T-cell (primary cell): ENCODE measurements around the gene CYP24A1. TPM values are rescaled to one million over a fixed set of nuclear protein-coding genes. Genes with fewer than 3 reads are reported as not detected.

Experiments
- ATAC-seq, 4 experiments: fragments of 200-7000 bp in 3 of 4; fragments of 150-1000 bp in 1 of 4; cut with Tn5 transposase; replicated peaks in 1 of 4; 1 replicate in 3 of 4; 2 replicates in 1 of 4; pipeline ENCODE4 v1.10.0; 2021; ENCODE audit warnings: moderate library complexity in 3 of 4, mild to moderate bottlenecking in 2 of 4, moderate number of reproducible peaks in 1 of 4
- CTCF ChIA-PET, 2 donors: fragments of 300-600 bp; sonication (Branson Sonifier 250); formaldehyde crosslinking; loops; one replicate each; lab custom pipeline; 2022; ENCODE audit warnings: antibody characterized with exemption in 2 of 2; lab: Charles Lee
- POLR2A ChIA-PET, 2 donors: fragments of 300-600 bp; sonication (Branson Sonifier 250); formaldehyde crosslinking; loops; one replicate each; lab custom pipeline; 2022; ENCODE audit warnings: antibody characterized with exemption in 2 of 2; lab: Charles Lee
- DNase-seq, 35 experiments: peaks; one replicate each; pipeline versions ENCODE4 v3.0.0 to v3.0.0-alpha.2; 2013 to 2023
- H3K27ac ChIP-seq: one replicate; pipeline ENCODE4 v1.5.1; 2013; ENCODE audit warnings: low read length
- H3K27me3 ChIP-seq, 2 experiments: replicated peaks in 1 of 2; 1 replicate in 1 of 2; 2 replicates in 1 of 2; pipeline versions ENCODE4 v1.6.1 to v1.7.0; 2013; ENCODE audit warnings: low read length in 1 of 2, mixed read lengths in 1 of 2; ENCODE audit not compliant: control insufficient read depth in 2 of 2, insufficient read depth in 2 of 2; ENCODE audit errors: extremely low read depth in 1 of 2
- H3K36me3 ChIP-seq, 2 donors: 1 replicate in 1 of 2; 2 replicates in 1 of 2; pipeline versions ENCODE4 v1.6.1 to v1.7.0; 2013; ENCODE audit warnings: low read length in 1 of 2; ENCODE audit not compliant: control insufficient read depth in 2 of 2, insufficient read depth in 1 of 2; ENCODE audit errors: extremely low read depth in 1 of 2
- H3K4me1 ChIP-seq, 2 experiments: 1 replicate in 1 of 2; 2 replicates in 1 of 2; pipeline versions ENCODE4 v1.6.1 to v1.7.0; 2013; ENCODE audit warnings: low read length in 2 of 2, mixed read lengths in 1 of 2; ENCODE audit not compliant: insufficient read depth in 2 of 2, control insufficient read depth in 1 of 2; ENCODE audit errors: extremely low read depth in 1 of 2
- H3K4me3 ChIP-seq, 2 donors: 1 replicate in 1 of 2; 2 replicates in 1 of 2; pipeline versions ENCODE4 v1.5.1 to v1.7.0; 2013; ENCODE audit warnings: mild to moderate bottlenecking in 2 of 2, low read length in 1 of 2, moderate library complexity in 1 of 2; ENCODE audit not compliant: control insufficient read depth in 1 of 2; ENCODE audit errors: extremely low read depth in 1 of 2
- H3K9me3 ChIP-seq: 2 replicates; pipeline ENCODE4 v1.7.0; 2013
- H3K27ac Mint-ChIP-seq, 2 donors: one replicate each; pipeline ENCODE4 v1.8.0; 2020 to 2021; ENCODE audit warnings: mild to moderate bottlenecking in 2 of 2, mixed read lengths in 2 of 2
- H3K27me3 Mint-ChIP-seq, 2 donors: one replicate each; pipeline ENCODE4 v1.8.0; 2021 to 2022; ENCODE audit warnings: mixed read lengths in 2 of 2
- H3K36me3 Mint-ChIP-seq: one replicate; pipeline ENCODE4 v1.8.0; 2021; ENCODE audit warnings: mixed read lengths
- H3K4me1 Mint-ChIP-seq, 3 donors: one replicate each; pipeline ENCODE4 v1.8.0; 2020 to 2022; ENCODE audit warnings: mixed read lengths in 3 of 3, mild to moderate bottlenecking in 1 of 3
- H3K4me3 Mint-ChIP-seq, 3 donors: one replicate each; pipeline ENCODE4 v1.8.0; 2020 to 2022; ENCODE audit warnings: mild to moderate bottlenecking in 3 of 3, mixed read lengths in 3 of 3, moderate library complexity in 3 of 3
- H3K9me3 Mint-ChIP-seq, 3 donors: one replicate each; pipeline ENCODE4 v1.8.0; 2020 to 2022; ENCODE audit warnings: mixed read lengths in 3 of 3
- WGBS: methylation state at CpG from one replicate; pipeline ENCODE4 v1.1.5; 2013; ENCODE audit warnings: missing lambda C conversion rate; ENCODE audit not compliant: insufficient coverage; 5-methylcytosine and 5-hydroxymethylcytosine counted together
- total RNA-seq, 35 experiments: library from RNA in 6 of 35; stranded (reverse) in 6 of 35; fragments of 120-200 nt in 1 of 35; gene quantifications; one replicate each; pipeline versions ENCODE4 v1.2.1 to v1.2.4 and lab custom pipeline; 2013 to 2026

CYP24A1 gene
- total RNA-seq, 5 donors from 2014 or later (not counting 1 experiment from before 2014, with no cell fraction given): 0.13 to 0.79 (median 0.42) TPM; not detected in 1

DNA sequence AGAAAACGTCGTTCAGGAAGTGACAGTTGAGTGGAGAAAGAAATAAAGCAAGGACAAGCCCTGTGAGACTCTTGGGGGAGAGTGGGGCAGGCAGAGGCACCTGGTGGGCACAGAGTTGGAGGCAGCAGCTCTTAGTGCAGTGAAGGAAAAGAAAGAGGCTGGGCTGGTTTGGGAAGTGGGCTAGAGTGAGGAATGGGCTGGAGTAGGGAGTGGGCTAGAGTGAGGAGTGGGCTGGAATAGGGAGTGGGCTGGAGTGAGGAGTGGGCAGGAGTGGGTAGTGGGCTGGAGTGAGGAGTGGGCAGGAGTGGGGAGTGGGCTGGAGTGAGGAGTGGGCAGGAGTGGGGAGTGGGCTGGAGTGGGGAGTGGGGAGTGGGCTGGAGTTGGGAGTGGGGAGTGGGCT lies 59.7 kb downstream of the CYP24A1 start:
- Histone ChIP-seq H3K4me1 (no peaks in the 10 kb centered on the region), H3K4me3 (no peak overlapping the region), H3K27me3 (peaks cover 0 to 10% of the 10 kb centered on the region in 2 experiments), H3K9me3 (no peaks in the 10 kb centered on the region), H3K36me3 (no peaks in the 10 kb centered on the region), H3K27ac (no peak overlapping the region)
- H3K9me3 Mint-ChIP-seq: peaks cover 0 to 3% (median 3%) of the 10 kb centered on the region in 3 donors
- no peak overlapping the region for H3K4me3 Mint-ChIP-seq
- peaks cover 13% of the 10 kb centered on the region in 2 donors for H3K27me3 Mint-ChIP-seq
- ATAC-seq (no peak), DNase-seq (no peak)
- H3K36me3 Mint-ChIP-seq: no peaks in the 10 kb centered on the region
- ChIA-PET CTCF (no interaction called here), POLR2A (no interaction called here)
- no peak overlapping the region for H3K27ac Mint-ChIP-seq
- 78% methylated on average over 2 of the region's 2 CpGs for WGBS
- H3K4me1 Mint-ChIP-seq: no peaks in the 10 kb centered on the region

DNA sequence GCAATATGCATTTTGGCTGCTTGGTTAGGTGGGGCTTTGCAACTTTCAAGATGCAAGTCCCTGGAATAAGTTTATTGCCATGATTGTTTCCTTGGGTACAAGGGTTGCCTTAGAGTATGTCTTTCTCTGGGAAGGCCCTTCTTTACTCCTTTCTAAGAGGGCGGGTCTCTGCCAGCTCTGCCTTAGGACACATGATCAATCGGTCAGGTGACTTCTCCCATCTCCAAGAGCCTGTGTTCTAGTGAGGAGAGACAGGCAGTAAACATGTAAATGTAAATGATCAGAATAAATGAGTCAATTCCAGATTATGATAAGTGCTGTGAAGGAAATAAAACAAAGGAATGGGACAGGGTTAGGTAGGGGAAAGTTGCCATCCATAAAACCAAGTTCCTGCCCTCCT lies 60.2 kb downstream of the CYP24A1 start:
- Mint-ChIP-seq H3K27ac (no peak overlapping the region), H3K4me1 (no peaks in the 10 kb centered on the region), H3K36me3 (no peaks in the 10 kb centered on the region), H3K27me3 (peaks cover 13% of the 10 kb centered on the region in 2 donors), H3K9me3 (peaks cover 0 to 3% (median 3%) of the 10 kb centered on the region in 3 donors), H3K4me3 (no peak overlapping the region)
- WGBS: no CpG with 5 or more reads among the region's 2 CpGs
- Histone ChIP-seq H3K36me3 (no peaks in the 10 kb centered on the region), H3K4me3 (no peak overlapping the region), H3K27ac (no peak overlapping the region), H3K27me3 (peaks cover 0 to 10% of the 10 kb centered on the region in 2 experiments), H3K9me3 (no peaks in the 10 kb centered on the region), H3K4me1 (no peaks in the 10 kb centered on the region)
- ChIA-PET POLR2A (no interaction called here), CTCF (no interaction called here)
- no peak for DNase-seq
- no peak for ATAC-seq

DNA sequence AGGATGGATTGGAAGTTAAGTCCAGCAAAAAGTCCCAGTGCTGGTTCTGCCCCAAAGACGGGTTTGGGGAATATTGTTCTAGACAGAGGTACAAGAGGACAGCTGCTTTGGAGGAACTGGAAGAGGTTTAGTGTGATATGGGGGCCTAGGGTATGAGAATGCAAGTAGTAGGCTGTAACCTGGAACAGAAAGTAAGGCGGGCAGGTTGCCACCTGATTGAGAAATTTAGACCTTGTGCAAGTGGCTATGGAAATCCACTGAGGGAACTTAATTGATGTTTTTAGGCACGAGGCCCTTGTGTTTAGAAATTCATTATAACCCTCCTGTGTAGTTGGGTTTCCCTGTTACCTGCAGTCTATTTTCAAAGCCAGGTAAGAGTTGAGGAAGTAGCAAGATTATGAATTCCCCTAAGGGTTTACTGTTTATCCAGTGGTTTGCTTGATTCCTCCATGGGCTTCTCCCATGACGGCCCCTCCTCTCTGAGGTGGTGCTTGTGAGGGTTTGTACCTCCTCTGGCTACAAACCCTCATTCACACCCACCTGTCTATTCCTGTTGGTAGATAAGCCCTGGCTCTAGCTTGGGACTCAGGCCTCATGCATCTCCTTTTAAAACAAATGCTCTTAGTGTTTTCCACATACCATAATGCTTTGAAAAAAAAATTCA lies 61.4 kb downstream of the CYP24A1 start:
- Mint-ChIP-seq H3K27ac (no peak overlapping the region), H3K27me3 (peaks cover 13 to 16% of the 10 kb centered on the region in 2 donors), H3K36me3 (no peaks in the 10 kb centered on the region), H3K4me1 (no peaks in the 10 kb centered on the region), H3K9me3 (peaks cover 0 to 3% (median 3%) of the 10 kb centered on the region in 3 donors), H3K4me3 (no peak overlapping the region)
- POLR2A ChIA-PET: no interaction called here
- WGBS: no CpG with 5 or more reads among the region's 4 CpGs
- DNase-seq (no peak), ATAC-seq (no peak)
- H3K27me3 ChIP-seq: peaks cover 0 to 10% of the 10 kb centered on the region in 2 experiments
- no peak overlapping the region for H3K27ac ChIP-seq
- no peak overlapping the region for H3K4me3 ChIP-seq
- H3K9me3 ChIP-seq: no peaks in the 10 kb centered on the region
- H3K4me1 ChIP-seq: no peaks in the 10 kb centered on the region
- CTCF ChIA-PET: no interaction called here
- no peaks in the 10 kb centered on the region for H3K36me3 ChIP-seq

DNA sequence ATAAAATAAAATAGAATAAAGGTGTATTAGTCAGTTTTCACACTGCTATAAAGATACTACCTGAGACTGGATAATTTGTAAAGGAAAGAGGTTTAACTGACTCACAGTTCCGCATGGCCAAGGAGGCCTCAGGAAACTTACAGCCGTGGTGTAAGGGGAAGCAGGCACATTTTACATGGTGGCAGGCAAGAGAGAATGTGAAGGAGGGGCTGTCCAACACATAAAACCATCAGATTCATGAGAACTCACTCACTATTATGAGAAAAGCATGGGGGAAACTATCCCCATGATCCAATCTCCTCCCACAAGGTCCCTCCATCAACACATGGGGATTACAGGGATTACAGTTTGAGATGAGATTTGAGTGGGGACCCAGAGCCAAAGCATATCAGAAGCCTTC lies 62.3 kb downstream of the CYP24A1 start:
- no peak for DNase-seq
- Histone ChIP-seq H3K27ac (no peak overlapping the region), H3K4me1 (no peaks in the 10 kb centered on the region), H3K9me3 (no peaks in the 10 kb centered on the region), H3K27me3 (peaks cover 0 to 10% of the 10 kb centered on the region in 2 experiments), H3K4me3 (no peak overlapping the region), H3K36me3 (no peaks in the 10 kb centered on the region)
- ATAC-seq: no peak
- WGBS: no CpG with 5 or more reads among the region's 2 CpGs
- Mint-ChIP-seq H3K9me3 (peaks cover 0 to 3% (median 3%) of the 10 kb centered on the region in 3 donors), H3K4me3 (no peak overlapping the region), H3K4me1 (no peaks in the 10 kb centered on the region), H3K27ac (no peak overlapping the region), H3K27me3 (peaks cover 16% of the 10 kb centered on the region in 2 donors), H3K36me3 (no peaks in the 10 kb centered on the region)
- POLR2A ChIA-PET: no interaction called here
- CTCF ChIA-PET: no interaction called here

DNA sequence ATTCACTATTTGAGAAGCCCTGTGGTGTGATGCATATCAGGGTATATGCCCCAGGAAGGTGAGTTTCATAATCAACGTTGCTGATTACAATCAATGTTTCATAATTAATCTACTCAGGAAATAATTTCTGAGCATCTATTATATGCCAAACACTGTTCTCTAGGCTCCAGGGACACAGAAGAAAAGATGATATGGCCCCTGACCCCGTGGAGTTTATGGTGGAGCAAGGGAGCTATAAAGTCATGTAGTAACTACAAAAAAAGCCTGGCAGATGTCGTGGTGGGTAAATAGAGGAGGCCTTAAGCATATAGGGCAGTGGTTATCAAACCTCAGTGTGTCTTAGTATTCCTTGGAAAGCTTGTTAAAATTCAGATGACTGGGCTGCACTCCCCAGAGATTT lies 63.3 kb downstream of the CYP24A1 start:
- Histone ChIP-seq H3K27me3 (peaks cover 2 to 10% of the 10 kb centered on the region in 2 experiments), H3K4me1 (no peaks in the 10 kb centered on the region), H3K36me3 (no peaks in the 10 kb centered on the region), H3K9me3 (no peaks in the 10 kb centered on the region), H3K27ac (no peak overlapping the region), H3K4me3 (no peak overlapping the region)
- ChIA-PET POLR2A (no interaction called here), CTCF (no interaction called here)
- H3K27me3 Mint-ChIP-seq: peaks cover 16% of the 10 kb centered on the region in 2 donors
- DNase-seq (no peak), ATAC-seq (no peak)
- no peaks in the 10 kb centered on the region for H3K36me3 Mint-ChIP-seq
- WGBS: 80% methylated on average over 1 of the region's 3 CpGs
- peaks cover 0 to 3% (median 3%) of the 10 kb centered on the region in 3 donors for H3K9me3 Mint-ChIP-seq
- H3K4me3 Mint-ChIP-seq: no peak overlapping the region
- no peak overlapping the region for H3K27ac Mint-ChIP-seq
- H3K4me1 Mint-ChIP-seq: no peaks in the 10 kb centered on the region

DNA sequence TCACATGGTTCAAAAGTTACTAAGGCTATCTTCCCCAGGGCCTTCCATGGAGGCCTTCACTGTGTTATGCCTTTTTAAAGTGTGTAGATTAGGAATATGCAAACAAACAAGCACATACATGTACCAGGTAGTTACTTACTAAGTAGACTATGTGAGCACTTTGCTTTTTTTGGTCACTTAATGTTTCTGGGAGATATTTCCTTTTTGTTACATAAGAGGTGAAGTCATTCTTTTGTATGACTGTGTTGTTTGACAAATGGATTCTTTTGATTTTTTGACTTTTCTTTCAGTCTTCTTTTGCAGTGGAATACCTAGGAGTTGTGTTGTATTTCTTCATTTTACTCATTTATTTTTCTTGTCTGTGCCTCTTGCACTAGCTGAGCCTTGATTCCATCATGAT lies 63.7 kb downstream of the CYP24A1 start:
- no peaks in the 10 kb centered on the region for H3K4me1 ChIP-seq
- H3K4me3 Mint-ChIP-seq: no peak overlapping the region
- ATAC-seq (no peak), DNase-seq (no peak)
- H3K27ac ChIP-seq: no peak overlapping the region
- POLR2A ChIA-PET: no interaction called here
- no peaks in the 10 kb centered on the region for H3K9me3 ChIP-seq
- no peaks in the 10 kb centered on the region for H3K36me3 ChIP-seq
- H3K4me3 ChIP-seq: no peak overlapping the region
- no peaks in the 10 kb centered on the region for H3K36me3 Mint-ChIP-seq
- CTCF ChIA-PET: interaction anchor here in 1 of 2 donors (0.6 kb wide), 1 partner anchor 14 kb away, joined by 3 read pairs; no protein-coding TSS in a partner anchor
- H3K9me3 Mint-ChIP-seq: peaks cover 0 to 3% (median 3%) of the 10 kb centered on the region in 3 donors
- peaks cover 16% of the 10 kb centered on the region in 2 donors for H3K27me3 Mint-ChIP-seq
- peaks cover 2 to 8% of the 10 kb centered on the region in 2 experiments for H3K27me3 ChIP-seq
- no peaks in the 10 kb centered on the region for H3K4me1 Mint-ChIP-seq
- no peak overlapping the region for H3K27ac Mint-ChIP-seq
